Measurements from ENCODE around the gene MTMR10. TPM values are rescaled to one million over a fixed set of nuclear protein-coding genes. Genes with fewer than 3 reads are reported as not detected.

MTMR10 gene
- total RNA-seq, 2 donors from 2014 or later = 11.1 to 23.2 TPM

DNA sequence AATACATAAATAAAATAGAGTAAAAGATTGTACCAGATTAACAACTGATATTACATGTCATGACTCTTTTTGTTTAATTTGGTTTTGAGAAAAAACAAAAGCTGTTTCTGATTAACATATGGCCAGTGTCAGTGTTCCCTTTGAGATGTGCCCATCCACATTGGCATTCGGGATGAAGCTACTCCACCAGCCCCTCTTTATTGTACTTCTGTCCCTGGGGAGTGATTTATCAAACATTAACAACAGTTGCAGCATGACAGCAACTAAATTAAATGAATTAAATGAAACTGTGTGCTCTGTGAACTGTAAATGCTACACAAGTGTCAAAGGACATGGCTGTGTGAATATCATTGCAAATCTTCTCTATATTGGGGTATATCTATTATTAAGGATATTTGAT is 25.9 kb upstream of the MTMR10 start:
- no peak for DNase-seq (ENCODE audit: low spot score)
- intact Hi-C loops (cut with DNase I) = no loop called here

- DNase-seq (ENCODE audit: low spot score) = no peak
- intact Hi-C loops (cut with DNase I) = no loop called here
Observed at GRCh38 chr15:31016446-31016915, 25.1 kb upstream of the MTMR10 start.

- intact Hi-C loops (cut with DNase I) = no loop called here
Observed at GRCh38 chr15:31014608-31014925, 23.1 kb upstream of the MTMR10 start.

DNA sequence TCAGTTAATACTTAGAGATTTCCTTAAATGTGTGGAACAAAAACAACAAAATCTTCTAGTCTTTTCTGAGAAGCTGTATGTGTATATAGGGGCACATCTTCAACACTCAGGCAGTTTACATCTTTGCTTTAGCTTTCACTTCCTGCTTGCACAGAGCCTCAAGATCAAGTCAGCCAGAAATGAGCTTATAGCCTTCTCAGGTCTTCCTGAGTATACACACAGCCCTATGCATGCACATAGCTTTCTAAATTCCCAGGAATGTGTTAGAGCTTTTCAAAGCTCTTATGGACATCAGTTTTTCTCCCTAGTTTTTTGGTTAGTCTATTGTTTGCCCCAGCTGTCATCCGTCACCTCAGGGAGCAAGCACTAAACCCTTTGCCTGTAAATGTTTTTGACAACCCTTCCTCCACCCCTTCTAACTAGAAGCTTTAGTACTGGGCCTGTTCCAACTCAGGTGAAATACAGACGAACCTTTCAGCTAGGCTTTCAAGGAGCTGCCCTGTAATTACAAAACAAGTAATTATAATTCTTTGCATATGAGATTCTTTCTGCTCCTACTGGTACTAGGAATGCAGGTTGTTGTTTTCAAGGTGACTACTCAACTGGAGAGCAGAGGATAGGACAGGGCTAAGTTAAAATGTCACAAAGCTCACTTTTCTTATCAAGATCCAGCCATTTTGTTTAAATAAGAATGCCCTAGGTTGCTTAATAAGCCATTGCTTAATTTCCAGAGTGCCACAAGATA is 22.6 kb upstream of the MTMR10 start:
- intact Hi-C loops (cut with DNase I) = no loop called here
- no peak for DNase-seq (ENCODE audit: low spot score)

More at GRCh38 chr15:31014608-31014925, 23.1 kb upstream of the MTMR10 start:
- DNase-seq (ENCODE audit: low spot score) = no peak

DNA sequence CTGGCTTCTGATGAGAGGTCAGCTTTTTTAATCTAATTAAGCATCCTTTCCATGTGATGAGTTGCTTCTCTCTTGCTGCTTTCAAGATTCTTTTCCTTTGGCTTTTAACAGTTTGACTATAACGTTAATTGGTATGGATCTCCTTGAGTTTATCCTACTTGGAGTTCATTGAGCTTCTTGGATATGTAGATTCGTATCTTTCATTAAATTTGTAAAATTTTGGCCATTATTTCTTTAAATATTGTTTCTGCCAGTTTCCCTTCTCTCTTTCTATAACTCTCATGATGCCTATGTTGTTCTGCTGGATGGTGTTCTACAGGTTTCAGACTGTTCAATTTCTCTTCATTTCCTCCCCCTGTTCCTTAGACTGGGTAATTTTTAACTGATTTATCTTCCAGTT is 21.0 kb upstream of the MTMR10 start:
- intact Hi-C loops (cut with DNase I) = no loop called here

DNA sequence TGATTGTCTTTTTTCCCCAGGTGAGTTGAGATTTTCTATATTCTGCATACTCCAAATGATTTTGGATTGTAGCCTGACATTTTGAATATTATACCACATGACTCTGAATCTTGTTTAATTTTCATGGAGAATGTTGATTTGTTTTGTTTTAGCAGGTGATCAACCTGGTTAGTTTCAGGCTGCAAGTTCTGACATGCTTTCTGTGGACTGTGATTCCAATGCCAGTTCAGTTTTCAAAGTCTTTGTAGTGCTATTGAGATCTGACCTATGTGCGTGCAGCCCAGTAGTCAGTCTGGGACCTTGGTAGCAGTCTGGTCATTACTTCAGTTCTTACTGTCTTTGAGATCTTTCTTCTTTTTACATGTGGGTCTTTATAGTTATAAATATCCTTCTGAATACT is 18.6 kb upstream of the MTMR10 start:
- no peak for DNase-seq (ENCODE audit: low spot score)
- intact Hi-C loops (cut with DNase I) = no loop called here

More for the DNA sequence above, 21.0 kb upstream of the MTMR10 start:
- DNase-seq (ENCODE audit: low spot score) = no peak

- intact Hi-C loops (cut with DNase I) = no loop called here
- no peak for DNase-seq (ENCODE audit: low spot score)
Observed at GRCh38 chr15:31005660-31006059, 14.2 kb upstream of the MTMR10 start.

DNA sequence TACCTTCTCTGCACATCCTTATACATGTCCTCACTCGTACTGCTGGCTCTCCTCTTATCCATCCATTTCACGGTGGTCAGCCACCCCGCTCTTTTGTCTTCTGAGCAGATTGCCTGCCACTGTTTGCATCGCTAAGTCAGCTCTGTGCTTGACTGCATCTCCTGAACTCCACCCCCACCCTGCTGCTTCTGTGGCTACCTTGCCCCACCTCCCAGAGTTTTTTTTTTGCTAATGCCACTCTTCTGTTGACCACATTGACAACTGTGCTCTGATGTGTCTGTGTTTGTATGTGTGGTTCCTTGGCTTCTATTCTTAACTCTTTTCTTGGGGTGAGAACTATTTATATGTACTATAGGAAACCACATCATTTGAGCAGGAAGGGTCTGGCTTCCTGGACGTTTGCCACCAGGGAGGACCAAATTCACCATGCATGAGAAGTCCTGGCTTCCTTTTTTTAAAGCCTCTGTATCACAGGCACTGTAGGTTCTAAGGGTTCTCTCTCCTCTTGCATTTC is 12.8 kb upstream of the MTMR10 start:
- DNase-seq (ENCODE audit: low spot score) = no peak
- intact Hi-C loops (cut with DNase I) = no loop called here

- intact Hi-C loops (cut with DNase I) = no loop called here
- no peak for DNase-seq (ENCODE audit: low spot score)
Observed at GRCh38 chr15:31001702-31002101, 10.3 kb upstream of the MTMR10 start.

DNA sequence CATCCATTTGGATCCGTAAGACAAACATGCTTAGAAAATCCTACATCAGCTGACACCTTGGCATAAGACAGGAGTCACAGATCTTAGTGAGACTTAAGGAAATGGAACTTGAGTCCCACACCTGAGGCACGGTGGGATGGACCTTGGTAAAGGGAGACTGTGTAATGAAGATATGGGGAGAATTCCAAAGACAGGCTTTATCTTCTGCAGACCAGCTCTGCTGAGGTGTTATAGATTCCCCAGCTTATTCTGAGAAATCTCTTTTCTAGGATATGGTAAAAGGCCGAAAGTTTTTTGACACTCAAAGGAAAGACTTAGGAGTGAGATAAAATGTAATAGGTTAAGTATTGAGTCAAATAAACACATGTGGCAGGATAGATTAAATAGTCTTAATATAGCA is 8.3 kb upstream of the MTMR10 start:
- intact Hi-C loops (cut with DNase I) = no loop called here
- no peak for DNase-seq (ENCODE audit: low spot score)

- no peak for DNase-seq (ENCODE audit: low spot score)
- intact Hi-C loops (cut with DNase I) = no loop called here
Observed at GRCh38 chr15:30997270-30997669, 5.8 kb upstream of the MTMR10 start.

DNA sequence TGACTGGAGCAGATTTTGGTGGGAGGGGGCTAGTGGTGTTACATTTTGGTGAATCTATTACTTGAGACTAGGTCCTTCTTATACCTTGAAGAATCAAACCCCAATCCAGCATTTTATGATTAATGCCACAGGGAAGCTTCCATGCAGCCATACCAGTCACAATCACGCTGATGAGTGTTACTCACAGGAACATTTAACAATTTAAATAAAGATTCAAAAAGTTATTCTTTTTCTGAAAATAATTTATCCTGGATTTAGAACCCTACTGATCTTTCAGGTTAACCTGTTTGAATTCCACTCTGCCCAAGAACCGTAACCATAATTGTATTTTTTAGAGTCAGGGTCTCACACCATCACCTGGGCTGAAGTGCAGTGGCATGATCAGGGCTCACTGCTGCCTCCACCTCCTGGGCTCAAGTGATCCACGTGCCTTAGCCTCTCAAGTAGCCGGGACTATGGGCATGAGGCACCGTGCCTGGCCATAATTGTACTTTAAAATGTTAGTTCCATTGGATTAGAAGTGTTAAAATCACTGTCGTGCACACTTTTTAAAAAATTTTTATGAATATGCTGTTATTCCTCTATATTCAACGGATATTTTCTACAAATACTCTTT is 929 bp upstream of the MTMR10 start:
- DNase-seq (ENCODE audit: low spot score) = no peak
- intact Hi-C loops (cut with DNase I) = no loop called here

GRCh38 chr15:30990446-30991254 is 778 bp downstream of the MTMR10 start:
- no peak for DNase-seq (ENCODE audit: low spot score)
- intact Hi-C loops (cut with DNase I) = no loop called here

GRCh38 chr15:30990036-30990435 is 1.4 kb downstream of the MTMR10 start:
- no peak for DNase-seq (ENCODE audit: low spot score)
- intact Hi-C loops (cut with DNase I) = no loop called here

GRCh38 chr15:30985081-30985531 is 6.3 kb downstream of the MTMR10 start:
- intact Hi-C loops (cut with DNase I) = no loop called here
- no peak for DNase-seq (ENCODE audit: low spot score)

DNA sequence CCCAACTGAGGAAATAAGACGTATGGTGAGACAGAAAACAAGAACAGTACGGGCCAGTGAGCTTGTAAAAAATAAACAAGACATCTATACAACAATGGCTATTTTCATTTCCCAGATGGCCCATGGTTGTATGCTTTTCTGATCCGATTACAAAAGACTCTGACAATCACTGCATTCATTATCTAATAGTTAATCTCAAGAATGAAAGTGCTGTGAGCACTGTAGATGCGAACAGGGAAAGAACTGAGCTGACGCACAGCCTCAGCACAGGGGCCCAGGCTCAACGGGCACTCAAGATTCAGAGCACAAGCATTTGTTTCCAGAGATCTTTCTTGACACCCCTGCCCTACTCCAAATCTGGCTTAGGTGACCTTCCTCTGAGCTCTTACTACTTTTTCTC is 6.9 kb downstream of the MTMR10 start:
- DNase-seq (ENCODE audit: low spot score) = no peak
- intact Hi-C loops (cut with DNase I) = no loop called here

- intact Hi-C loops (cut with DNase I) = no loop called here
- DNase-seq (ENCODE audit: low spot score) = no peak
Observed at GRCh38 chr15:30984118-30984517, 7.3 kb downstream of the MTMR10 start.

- intact Hi-C loops (cut with DNase I) = no loop called here
- no peak for DNase-seq (ENCODE audit: low spot score)
Observed at GRCh38 chr15:30979457-30979856, 12.0 kb downstream of the MTMR10 start.

DNA sequence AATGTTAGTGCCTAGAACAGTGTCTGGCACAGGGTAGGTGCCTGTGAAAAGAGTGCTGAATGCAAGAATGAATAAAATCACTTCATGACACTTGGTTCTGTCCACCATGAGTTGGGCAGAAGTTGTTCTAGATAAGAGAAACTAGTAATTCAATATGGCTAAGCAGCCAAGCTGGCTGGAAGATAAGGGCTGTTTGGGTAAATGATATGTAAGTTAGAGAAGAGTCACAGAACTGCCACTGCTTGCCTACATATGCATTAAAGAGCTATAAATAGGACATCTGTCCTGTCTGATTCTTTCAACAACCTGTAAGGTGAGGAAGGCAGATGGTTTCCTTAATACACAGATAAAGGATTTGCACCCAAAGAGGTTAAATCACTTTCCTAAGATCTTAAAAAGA is 13.1 kb downstream of the MTMR10 start:
- DNase-seq (ENCODE audit: low spot score) = no peak
- intact Hi-C loops (cut with DNase I) = no loop called here

- no peak for DNase-seq (ENCODE audit: low spot score)
- intact Hi-C loops (cut with DNase I) = no loop called here
Observed at GRCh38 chr15:30974112-30974511, 17.3 kb downstream of the MTMR10 start.
